IMR-90 (cell line): ENCODE data around the gene APOF. TPM values are rescaled to one million over a fixed set of nuclear protein-coding genes. Genes with fewer than 3 reads are reported as not detected.

ENCODE experiments used
- ATAC-seq: fragments of 200-7000 bp; cut with Tn5 transposase; 2 replicates; pipeline ENCODE4 v1.9.1; 2020; ENCODE audit warnings: low read depth, mild to moderate bottlenecking, moderate library complexity
- BruUV-seq: library from RNA; stranded (reverse); fragments of 400-500 nt; replicated peaks from 2 replicates; lab custom pipeline; 2021; lab: Mats Ljungman, UMichigan
- CTCF ChIA-PET: fragments of 300-600 bp; formaldehyde crosslinking; extraction: SDS; loops from one replicate; lab custom pipeline; 2021; ENCODE audit warnings: antibody characterized with exemption; lab: Yijun Ruan, JAX
- POLR2A ChIA-PET: fragments of 300-600 bp; sonication (Branson Sonifier 250); formaldehyde crosslinking; loops from one replicate; lab custom pipeline; 2022; ENCODE audit warnings: antibody characterized with exemption; ENCODE audit not compliant: unreplicated experiment; lab: Charles Lee
- DNase-seq: peaks from one replicate; pipeline ENCODE4 v3.0.0; 2013
- H2AFZ ChIP-seq: replicated peaks from 2 replicates; pipeline ENCODE3; 2013; ENCODE audit warnings: low read length, mild to moderate bottlenecking; ENCODE audit not compliant: poor library complexity
- H2AK5ac ChIP-seq: 2 replicates; pipeline ENCODE4 v1.6.1; 2013; ENCODE audit warnings: low read depth, low read length, inconsistent platforms
- H2AK9ac ChIP-seq: replicated peaks from 2 replicates; pipeline ENCODE3; 2013; ENCODE audit warnings: mild to moderate bottlenecking, low read depth, low read length, moderate library complexity; ENCODE audit not compliant: poor library complexity
- H2BK120ac ChIP-seq: 2 replicates; pipeline ENCODE4 v1.6.1; 2013; ENCODE audit warnings: low read depth, low read length, inconsistent platforms
- H2BK15ac ChIP-seq: 3 replicates; pipeline ENCODE4 v1.6.1; 2013; ENCODE audit warnings: low read depth, low read length, inconsistent platforms
- H2BK20ac ChIP-seq: 2 replicates; pipeline ENCODE4 v1.6.1; 2013; ENCODE audit warnings: low read depth, mild to moderate bottlenecking, inconsistent platforms, low read length, moderate library complexity
- H2BK5ac ChIP-seq: 2 replicates; pipeline ENCODE4 v1.6.1; 2013; ENCODE audit warnings: mild to moderate bottlenecking, low read depth, low read length, inconsistent platforms; ENCODE audit not compliant: poor library complexity, severe bottlenecking
- H3K14ac ChIP-seq: replicated peaks from 2 replicates; pipeline ENCODE4 v1.6.1; 2013; ENCODE audit warnings: low read depth, low read length, inconsistent platforms
- H3K18ac ChIP-seq: 2 replicates; pipeline ENCODE4 v1.6.1; 2013; ENCODE audit warnings: low read depth, low read length, control low read depth
- H3K23ac ChIP-seq: 2 replicates; pipeline ENCODE4 v1.6.1; 2013; ENCODE audit warnings: low read depth, low read length, inconsistent platforms
- H3K27ac ChIP-seq: 2 replicates; pipeline ENCODE4 v1.5.1; 2013; ENCODE audit warnings: mild to moderate bottlenecking, control low read depth, low read length; ENCODE audit not compliant: insufficient read depth
- H3K27me3 ChIP-seq: 2 replicates; pipeline ENCODE4 v1.6.1; 2013; ENCODE audit warnings: low read length; ENCODE audit not compliant: control insufficient read depth, insufficient read depth
- H3K36me3 ChIP-seq: 2 replicates; pipeline ENCODE4 v1.6.1; 2013; ENCODE audit warnings: low read length, mixed read lengths; ENCODE audit not compliant: control insufficient read depth, insufficient read depth
- H3K4ac ChIP-seq: 2 replicates; pipeline ENCODE4 v1.6.1; 2013; ENCODE audit warnings: low read depth, low read length, inconsistent platforms
- H3K4me1 ChIP-seq: 2 replicates; pipeline ENCODE4 v1.6.1; 2013; ENCODE audit warnings: low read length, mixed read lengths; ENCODE audit not compliant: control insufficient read depth, insufficient read depth
- H3K4me2 ChIP-seq: 2 replicates; pipeline ENCODE4 v1.6.1; 2013; ENCODE audit warnings: low read depth, mild to moderate bottlenecking, control low read depth, low read length, moderate library complexity
- H3K4me3 ChIP-seq: 2 replicates; pipeline ENCODE4 v1.5.1; 2013; ENCODE audit warnings: low read depth, mild to moderate bottlenecking, control low read depth, low read length, moderate library complexity; ENCODE audit not compliant: insufficient read depth
- H3K56ac ChIP-seq: 2 replicates; pipeline ENCODE4 v1.6.1; 2013; ENCODE audit warnings: low read length, inconsistent platforms; ENCODE audit not compliant: insufficient read depth; ENCODE audit errors: extremely low read depth
- H3K79me1 ChIP-seq, 2 experiments: 2 replicates each; pipeline ENCODE4 v1.6.1; 2013; ENCODE audit warnings: low read length in 2 of 2, inconsistent platforms in 1 of 2, low read depth in 1 of 2
- H3K9ac ChIP-seq: 2 replicates; pipeline ENCODE4 v1.6.1; 2013; ENCODE audit warnings: low read depth, low read length, control low read depth
- H3K9me1 ChIP-seq: 2 replicates; pipeline ENCODE4 v1.6.1; 2013; ENCODE audit warnings: low read length, inconsistent platforms; ENCODE audit not compliant: insufficient read depth
- H3K9me3 ChIP-seq: 2 replicates; pipeline ENCODE4 v1.6.1; 2013; ENCODE audit warnings: low read length; ENCODE audit not compliant: control insufficient read depth, insufficient read depth
- H4K20me1 ChIP-seq: 2 replicates; pipeline ENCODE4 v1.6.1; 2013; ENCODE audit warnings: low read length, inconsistent platforms; ENCODE audit not compliant: insufficient read depth
- H4K5ac ChIP-seq: 2 replicates; pipeline ENCODE4 v1.6.1; 2013; ENCODE audit warnings: mild to moderate bottlenecking, low read depth, low read length, control low read depth
- H4K8ac ChIP-seq, 2 experiments: 2 replicates each; pipeline ENCODE4 v1.6.1; 2013; ENCODE audit warnings: low read depth in 2 of 2, low read length in 2 of 2, control low read depth in 1 of 2, inconsistent platforms in 1 of 2
- H4K91ac ChIP-seq: 2 replicates; pipeline ENCODE4 v1.6.1; 2013; ENCODE audit warnings: low read depth, low read length, inconsistent platforms; ENCODE audit not compliant: insufficient read depth
- BHLHE40 ChIP-seq: fragments of 150-350 bp; IDR thresholded peaks from 2 replicates; pipeline ENCODE4 v1.6.1; 2016; ENCODE audit warnings: mild to moderate bottlenecking, low read depth, low read length
- CEBPB ChIP-seq: IDR thresholded peaks from 2 replicates; pipeline ENCODE4 v1.6.1; 2012; ENCODE audit warnings: low read depth, low read length, improper control_type of control experiment
- FOS ChIP-seq: fragments of 150-350 bp; IDR thresholded peaks from 2 replicates; pipeline ENCODE4 v1.6.1; 2016; ENCODE audit warnings: low read depth, low read length
- MAFK ChIP-seq: IDR thresholded peaks from 2 replicates; pipeline ENCODE4 v1.6.1; 2012; ENCODE audit warnings: low read depth, low read length, improper control_type of control experiment
- MAZ ChIP-seq: IDR thresholded peaks from 2 replicates; pipeline ENCODE4 v1.6.1; 2012; ENCODE audit warnings: low read depth, mild to moderate bottlenecking, low read length, improper control_type of control experiment, moderate library complexity, borderline replicate concordance
- MXI1 ChIP-seq: IDR thresholded peaks from 2 replicates; pipeline ENCODE4 v1.6.1; 2012; ENCODE audit warnings: low read depth, mild to moderate bottlenecking, low read length, moderate library complexity, borderline replicate concordance
- NFE2L2 ChIP-seq: fragments of 150-350 bp; IDR thresholded peaks from 2 replicates; pipeline ENCODE4 v1.6.1; 2016; ENCODE audit warnings: low read depth, mild to moderate bottlenecking, low read length
- POLR2A ChIP-seq: IDR thresholded peaks from 2 replicates; pipeline ENCODE4 v1.6.1; 2012; ENCODE audit warnings: mild to moderate bottlenecking, low read depth, low read length
- RAD21 ChIP-seq: IDR thresholded peaks from 2 replicates; pipeline ENCODE4 v1.6.1; 2012; ENCODE audit warnings: low read length, improper control_type of control experiment
- RCOR1 ChIP-seq: IDR thresholded peaks from 2 replicates; pipeline ENCODE4 v1.6.1; 2012; ENCODE audit warnings: mild to moderate bottlenecking, low read length, improper control_type of control experiment; ENCODE audit not compliant: insufficient replicate concordance
- RFX5 ChIP-seq: IDR thresholded peaks from 2 replicates; pipeline ENCODE4 v1.8.0; 2012; ENCODE audit warnings: low read depth, mild to moderate bottlenecking, low read length, moderate library complexity
- SMC3 ChIP-seq: fragments of 150-350 bp; IDR thresholded peaks from 2 replicates; pipeline ENCODE4 v1.6.1; 2016; ENCODE audit warnings: low read depth, mild to moderate bottlenecking, antibody characterized with exemption, low read length, moderate library complexity
- WGBS, 2 experiments: methylation state at CpG; one replicate each; pipeline versions ENCODE4 v1.1.5 to v1.1.7; 2013; ENCODE audit warnings: missing lambda C conversion rate in 2 of 2; ENCODE audit not compliant: insufficient read length in 1 of 2; ENCODE audit errors: extremely low coverage in 2 of 2; 5-methylcytosine and 5-hydroxymethylcytosine counted together
- dilution Hi-C: fragments of 300-500 bp; cut with HindIII; formaldehyde crosslinking; loops from one replicate; pipeline ENCODE4 v1.14.3; 2018; ENCODE audit warnings: low sequenced_read_pairs; ENCODE audit not compliant: unreplicated experiment
- in situ Hi-C: fragments of 300-500 bp; cut with MboI; formaldehyde crosslinking; loops from 3 replicates; pipeline ENCODE4 v1.14.3; 2019; ENCODE audit warnings: low sequenced_read_pairs, inconsistent platforms, mixed read lengths
- intact Hi-C: fragments of 100-400 bp; cut with micrococcal nuclease; formaldehyde crosslinking; loops from 2 replicates; pipeline ENCODE4 v1.10.0; 2022
- polyA plus RNA-seq, 3 experiments: library from polyadenylated mRNA; depleted of rRNA; stranded (reverse); fragments of >200 nt; gene quantifications; 2 replicates each; pipeline ENCODE4 v1.2.3, GENCODE V29; 2012; ENCODE audit warnings: low replicate concordance in 1 of 3
- total RNA-seq: library from RNA; depleted of rRNA; stranded (reverse); fragments of >200 nt; gene quantifications from 2 replicates; pipeline ENCODE4 v1.2.3, GENCODE V29; 2012
- TF ChIP-seq, protein P1 (sequence below): conservative IDR thresholded peaks from 2 replicates; pipeline ENCODE4 v1.5.1; 2012; ENCODE audit warnings: mild to moderate bottlenecking, low read depth, low read length, improper control_type of control experiment
- TF ChIP-seq, protein P2 (sequence below): fragments of 150-350 bp; IDR thresholded peaks from 2 replicates; pipeline ENCODE4 v1.6.1; 2017; ENCODE audit warnings: mild to moderate bottlenecking, antibody characterized with exemption, low read length, low read depth
- TF ChIP-seq, protein P3 (sequence below): fragments of 150-350 bp; IDR thresholded peaks from 2 replicates; pipeline ENCODE4 v1.6.1; 2016; ENCODE audit warnings: low read depth, mild to moderate bottlenecking, low read length, moderate library complexity, borderline replicate concordance

APOF gene
- total and polyA plus RNA-seq, 2 of the 4 experiments (the other 2 are of a cell fraction) = not detected

DNA sequence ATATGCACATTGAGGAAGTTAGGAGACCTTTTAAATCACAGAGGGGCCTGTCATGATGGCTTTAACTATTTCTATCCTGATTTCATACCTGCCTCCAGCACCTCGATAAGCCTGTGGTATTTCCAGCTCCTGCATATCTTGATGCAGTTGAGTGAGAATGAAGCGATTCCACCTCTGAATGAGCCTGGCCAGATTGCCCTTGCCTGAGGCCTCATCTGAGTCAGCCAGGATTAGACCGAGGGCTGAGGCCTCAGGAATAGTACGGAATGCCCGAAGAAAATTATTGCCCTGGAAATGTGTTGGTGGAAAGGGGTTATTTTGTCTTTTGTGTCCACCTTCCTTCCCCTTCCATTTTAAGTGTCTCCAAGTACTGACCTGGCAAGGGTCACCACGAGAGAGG lies 38.5 kb downstream of the APOF start:
- H3K36me3 ChIP-seq = peaks cover 38% of the 10 kb centered on the region

More for the DNA sequence above, 38.5 kb downstream of the APOF start:
- ChIA-PET POLR2A (interaction anchor here (1.2 kb wide), 1 partner anchor 10 kb away, joined by 4 read pairs; the partner anchor contains the start of gene PAN2), CTCF (no interaction called here)
- Histone ChIP-seq H4K5ac (no peak overlapping the region), H2BK120ac (no peak overlapping the region), H3K14ac (no peak overlapping the region), H3K9me1 (no peaks in the 10 kb centered on the region), H3K4me3 (no peak overlapping the region), H3K79me1 (no peaks in the 10 kb centered on the region), H3K23ac (no peak overlapping the region), H3K4me2 (no peak overlapping the region), H3K27ac (no peak overlapping the region), H4K8ac (no peak overlapping the region), H2BK5ac (no peak overlapping the region), H3K56ac (no peak overlapping the region), H2AK5ac (no peak overlapping the region), H3K9me3 (no peaks in the 10 kb centered on the region), H2BK20ac (no peak overlapping the region), H4K91ac (no peak overlapping the region), H4K20me1 (no peaks in the 10 kb centered on the region), H3K18ac (no peak overlapping the region), H3K27me3 (no peaks in the 10 kb centered on the region), H2AFZ (no peak overlapping the region), H3K4me1 (no peaks in the 10 kb centered on the region), H2BK15ac (no peak overlapping the region), H2AK9ac (no peak overlapping the region), H3K9ac (no peak overlapping the region), H3K4ac (no peak overlapping the region)
- WGBS, 2 experiments = 100% methylated on average over 1 of the region's 6 CpGs; no CpG with 5 or more reads in 1 of the 2 experiments
- DNase-seq (no peak), ATAC-seq (no peak)
- intact Hi-C loops = no loop called here
- dilution Hi-C loops = no loop called here
- TF ChIP-seq MAZ (no peak), MXI1 (no peak), SMC3 (no peak), POLR2A (no peak), FOS (no peak), BHLHE40 (no peak), MAFK (no peak), NFE2L2 (no peak), RFX5 (no peak), RCOR1 (no peak), CEBPB (no peak), RAD21 (no peak)
- TF ChIP-seq, protein P1, sequence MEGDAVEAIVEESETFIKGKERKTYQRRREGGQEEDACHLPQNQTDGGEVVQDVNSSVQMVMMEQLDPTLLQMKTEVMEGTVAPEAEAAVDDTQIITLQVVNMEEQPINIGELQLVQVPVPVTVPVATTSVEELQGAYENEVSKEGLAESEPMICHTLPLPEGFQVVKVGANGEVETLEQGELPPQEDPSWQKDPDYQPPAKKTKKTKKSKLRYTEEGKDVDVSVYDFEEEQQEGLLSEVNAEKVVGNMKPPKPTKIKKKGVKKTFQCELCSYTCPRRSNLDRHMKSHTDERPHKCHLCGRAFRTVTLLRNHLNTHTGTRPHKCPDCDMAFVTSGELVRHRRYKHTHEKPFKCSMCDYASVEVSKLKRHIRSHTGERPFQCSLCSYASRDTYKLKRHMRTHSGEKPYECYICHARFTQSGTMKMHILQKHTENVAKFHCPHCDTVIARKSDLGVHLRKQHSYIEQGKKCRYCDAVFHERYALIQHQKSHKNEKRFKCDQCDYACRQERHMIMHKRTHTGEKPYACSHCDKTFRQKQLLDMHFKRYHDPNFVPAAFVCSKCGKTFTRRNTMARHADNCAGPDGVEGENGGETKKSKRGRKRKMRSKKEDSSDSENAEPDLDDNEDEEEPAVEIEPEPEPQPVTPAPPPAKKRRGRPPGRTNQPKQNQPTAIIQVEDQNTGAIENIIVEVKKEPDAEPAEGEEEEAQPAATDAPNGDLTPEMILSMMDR = no peak
- TF ChIP-seq, protein P2, sequence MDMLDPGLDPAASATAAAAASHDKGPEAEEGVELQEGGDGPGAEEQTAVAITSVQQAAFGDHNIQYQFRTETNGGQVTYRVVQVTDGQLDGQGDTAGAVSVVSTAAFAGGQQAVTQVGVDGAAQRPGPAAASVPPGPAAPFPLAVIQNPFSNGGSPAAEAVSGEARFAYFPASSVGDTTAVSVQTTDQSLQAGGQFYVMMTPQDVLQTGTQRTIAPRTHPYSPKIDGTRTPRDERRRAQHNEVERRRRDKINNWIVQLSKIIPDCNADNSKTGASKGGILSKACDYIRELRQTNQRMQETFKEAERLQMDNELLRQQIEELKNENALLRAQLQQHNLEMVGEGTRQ = no peak
- TF ChIP-seq, protein P3, sequence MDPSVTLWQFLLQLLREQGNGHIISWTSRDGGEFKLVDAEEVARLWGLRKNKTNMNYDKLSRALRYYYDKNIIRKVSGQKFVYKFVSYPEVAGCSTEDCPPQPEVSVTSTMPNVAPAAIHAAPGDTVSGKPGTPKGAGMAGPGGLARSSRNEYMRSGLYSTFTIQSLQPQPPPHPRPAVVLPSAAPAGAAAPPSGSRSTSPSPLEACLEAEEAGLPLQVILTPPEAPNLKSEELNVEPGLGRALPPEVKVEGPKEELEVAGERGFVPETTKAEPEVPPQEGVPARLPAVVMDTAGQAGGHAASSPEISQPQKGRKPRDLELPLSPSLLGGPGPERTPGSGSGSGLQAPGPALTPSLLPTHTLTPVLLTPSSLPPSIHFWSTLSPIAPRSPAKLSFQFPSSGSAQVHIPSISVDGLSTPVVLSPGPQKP = no peak
- BruUV-seq = no TSS peak
- in situ Hi-C loops = no loop called here
